SH-SY5Y (cell line): Measurements from ENCODE around the gene ZNF385D.

Experiments
- GATA2 ChIP-seq: IDR thresholded peaks from 2 replicates; pipeline ENCODE4 v1.6.1; 2011; ENCODE audit warnings: mild to moderate bottlenecking, low read depth, low read length
- GATA3 ChIP-seq: IDR thresholded peaks from 2 replicates; pipeline ENCODE4 v1.6.1; 2011; ENCODE audit warnings: low read depth, mild to moderate bottlenecking, low read length, moderate library complexity

Gene ZNF385D

GRCh38 chr3:21634112-21634511, 116.9 kb downstream of the ZNF385D start:
- no peak for TF ChIP-seq GATA2
- TF ChIP-seq GATA3 = no peak

- TF ChIP-seq GATA3 (no peak), GATA2 (no peak)
These were observed 126.5 kb downstream of the ZNF385D start for GRCh38 chr3:21624524-21624923.

- no peak for TF ChIP-seq GATA3
- TF ChIP-seq GATA2 = no peak
These were observed 129.8 kb downstream of the ZNF385D start for GRCh38 chr3:21621181-21621651.

- TF ChIP-seq GATA3 (no peak), GATA2 (no peak)
These were observed 130.4 kb downstream of the ZNF385D start for GRCh38 chr3:21620511-21621155.

GRCh38 chr3:21618695-21619094, 132.3 kb downstream of the ZNF385D start:
- TF ChIP-seq GATA3 = no peak

- no peak for TF ChIP-seq GATA3
- no peak for TF ChIP-seq GATA2
These were observed 137.5 kb downstream of the ZNF385D start for GRCh38 chr3:21613372-21614070.

- TF ChIP-seq GATA3 (no peak), GATA2 (no peak)
These were observed 149.8 kb downstream of the ZNF385D start for GRCh38 chr3:21601178-21601577.

- no peak for TF ChIP-seq GATA2
- no peak for TF ChIP-seq GATA3
These were observed 151.1 kb downstream of the ZNF385D start for GRCh38 chr3:21599890-21600289.

- no peak for TF ChIP-seq GATA3
- no peak for TF ChIP-seq GATA2
These were observed 158.2 kb downstream of the ZNF385D start for GRCh38 chr3:21592828-21593227.

- no peak; the same call in 1 of the 2 replicates for TF ChIP-seq GATA3
- TF ChIP-seq GATA2 = no peak; the same call in 1 of the 2 replicates
These were observed 163.1 kb downstream of the ZNF385D start for GRCh38 chr3:21587894-21588293.

- TF ChIP-seq GATA3 (no peak), GATA2 (no peak)
These were observed 165.7 kb downstream of the ZNF385D start for GRCh38 chr3:21585216-21585740.

GRCh38 chr3:21573291-21573690, 177.7 kb downstream of the ZNF385D start:
- TF ChIP-seq GATA2 = no peak
- no peak for TF ChIP-seq GATA3

GRCh38 chr3:21564531-21564930, 186.5 kb downstream of the ZNF385D start:
- TF ChIP-seq GATA2 (no peak), GATA3 (no peak)

GRCh38 chr3:21562243-21562642, 188.8 kb downstream of the ZNF385D start:
- TF ChIP-seq GATA2 (no peak), GATA3 (no peak)

GRCh38 chr3:21561472-21561871, 189.5 kb downstream of the ZNF385D start:
- TF ChIP-seq GATA2 = no peak
- no peak for TF ChIP-seq GATA3
